ENCODE measurements around the gene SRMS.

- no peak for TF ChIP-seq CTCF (IDR thresholded peaks at IDR 0.05; ENCODE audit: low read depth, low read length, missing input control)
- TF ChIP-seq RAD21 (IDR thresholded peaks at IDR 0.05) = no peak
- TF ChIP-seq REST (IDR thresholded peaks at IDR 0.05) = no peak
- no peak for TF ChIP-seq ZBTB33 (IDR thresholded peaks at IDR 0.05)
- no peak for TF ChIP-seq SP1 (IDR thresholded peaks at IDR 0.05)
- no peak for TF ChIP-seq GABPA (IDR thresholded peaks at IDR 0.05 in 1 of 2, conservative IDR thresholded peaks at IDR 0.05 in 1 of 2)
- TF ChIP-seq YY1 (IDR thresholded peaks at IDR 0.05) = no peak
- no peak for TF ChIP-seq TAF1 (conservative IDR thresholded peaks at IDR 0.05)
Observed at GRCh38 chr20:63505723-63506122, 41.8 kb downstream of the SRMS start.

All from liver (tissue), 3 donors.